ENCODE measurements around the gene ACHE. TPM values are rescaled to one million over a fixed set of nuclear protein-coding genes. Genes with fewer than 3 reads are reported as not detected.
"Not testable (repeated sequence)": the region's sequence is repeated elsewhere in the genome, so short reads cannot be mapped to it uniquely, and the experiment has no call there.

The ACHE gene
- total RNA-seq, 6 experiments from 2014 or later = 0.59 to 6.0 (median 3.0) TPM

- ATAC-seq = no peak
- peaks cover 0 to 6% (median 0%) of the 10 kb centered on the region in 4 donors for H3K36me3 ChIP-seq
- peaks cover 0 to 7% (median 0%) of the 10 kb centered on the region in 4 donors for H3K4me1 ChIP-seq
- H3K27ac ChIP-seq = no peak overlapping the region
- no peak overlapping the region for H3K4me3 ChIP-seq
- 74% methylated on average over 5 of the region's 10 CpGs for WGBS (ENCODE audit: insufficient coverage, low coverage, low lambda C conversion rate, missing lambda C conversion rate)
- intact Hi-C loops (cut with DNase I) = loop anchor here in 1 of 2 donors (10.0 kb wide), 1 partner anchor 141 kb away; no protein-coding TSS in a partner anchor
- DNase-seq = peak in 1 of 3 donors; percentile 36
- TF ChIP-seq POLR2A (IDR thresholded peaks at IDR 0.05) (no peak), CTCF (IDR thresholded peaks at IDR 0.05) (no peak)
- no peaks in the 10 kb centered on the region for H3K27me3 ChIP-seq
- H3K9me3 ChIP-seq = no peaks in the 10 kb centered on the region
Measured at GRCh38 chr7:100855515-100855914, 40.2 kb downstream of the ACHE start.

DNA sequence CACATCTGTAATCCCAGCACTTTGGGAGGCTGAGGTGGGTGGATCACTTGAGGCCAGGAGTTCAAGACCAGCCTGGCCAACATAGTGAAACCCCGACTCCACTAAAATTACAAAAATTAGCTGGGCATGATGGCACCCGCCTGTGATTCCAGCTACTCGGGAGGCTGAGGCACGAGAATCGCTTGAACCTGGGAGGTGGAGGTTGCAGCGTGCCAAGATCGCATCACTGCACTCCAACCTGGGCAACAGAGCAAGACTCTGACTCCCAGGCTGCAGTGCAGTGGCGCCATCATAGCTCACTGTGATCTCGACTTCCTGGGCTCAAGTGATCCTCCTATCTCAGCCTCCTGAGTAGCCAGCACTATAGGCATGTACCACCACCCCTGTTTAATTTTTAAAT, 40.8 kb downstream of the ACHE start:
- ATAC-seq, H3K36me3 ChIP-seq, H3K27ac ChIP-seq, H3K9me3 ChIP-seq, H3K4me1 ChIP-seq, H3K27me3 ChIP-seq, H3K4me3 ChIP-seq: not testable (repeated sequence)
- DNase-seq = peak in 1 of 3 donors; percentile 33
- intact Hi-C loops (cut with DNase I) = loop anchor here (5.0 to 10.0 kb wide), 2 partner anchors 58 to 140 kb away; no protein-coding TSS in a partner anchor
- WGBS (ENCODE audit: insufficient coverage, low coverage, low lambda C conversion rate, missing lambda C conversion rate) = no CpG with 5 or more reads among the region's 9 CpGs

GRCh38 chr7:100854146-100854895, 41.4 kb downstream of the ACHE start:
- Histone ChIP-seq H3K9me3 (no peaks in the 10 kb centered on the region), H3K27ac (no peak overlapping the region), H3K4me3 (no peak overlapping the region), H3K4me1 (peaks cover 0 to 7% (median 0%) of the 10 kb centered on the region in 4 donors), H3K27me3 (no peaks in the 10 kb centered on the region), H3K36me3 (no peaks in the 10 kb centered on the region)
- TF ChIP-seq POLR2A (IDR thresholded peaks at IDR 0.05) = no peak
- no peak for TF ChIP-seq CTCF (IDR thresholded peaks at IDR 0.05)
- DNase-seq (peak in 1 of 3 donors; percentile 42), ATAC-seq (no peak)
- 100% methylated on average over 3 of the region's 14 CpGs for WGBS (ENCODE audit: insufficient coverage, low coverage, low lambda C conversion rate, missing lambda C conversion rate)
- intact Hi-C loops (cut with DNase I) = loop anchor here (5.0 to 10.0 kb wide), 2 partner anchors 57 to 140 kb away; no protein-coding TSS in a partner anchor

- ATAC-seq (peak; percentile 98 to 99 (median 99)), DNase-seq (peak; percentile 93 to 95 (median 93))
- Histone ChIP-seq H3K9me3 (no peaks in the 10 kb centered on the region), H3K4me1 (peaks cover 0 to 7% (median 0%) of the 10 kb centered on the region in 4 donors), H3K4me3 (peak within 1 kb of the TSS; percentile 61 to 71 (median 65)), H3K36me3 (no peaks in the 10 kb centered on the region), H3K27ac (peak within 1 kb of the TSS in 1 of 3 donors; percentile 14), H3K27me3 (no peaks in the 10 kb centered on the region)
- TF ChIP-seq CTCF (IDR thresholded peaks at IDR 0.05) (peak; percentile 96 to 97 (median 96)), POLR2A (IDR thresholded peaks at IDR 0.05) (peak; percentile 51)
- intact Hi-C loops (cut with DNase I) = loop anchor here (5.0 to 10.0 kb wide), 2 partner anchors 55 to 137 kb away; no protein-coding TSS in a partner anchor
- 0% methylated on average over 17 of the region's 71 CpGs for WGBS (ENCODE audit: insufficient coverage, low coverage, low lambda C conversion rate, missing lambda C conversion rate)
Measured at GRCh38 chr7:100852048-100852872, 43.4 kb downstream of the ACHE start, which contains the start of gene SLC12A9. SLC12A9 (plus strand) TSS chr7:100852713; CDS start chr7:100854198, 1,485 bp downstream.
